Dermis microvascular lymphatic vessel endothelial cell (primary cell): ENCODE measurements around the gene KHNYN. TPM values are rescaled to one million over a fixed set of nuclear protein-coding genes. Genes with fewer than 3 reads are reported as not detected.
A peak's percentile ranks its signal among the peaks of the same experiment; 100 is the strongest.
"Not testable (repeated sequence)": the region's sequence is repeated elsewhere in the genome, so short reads cannot be mapped to it uniquely, and the experiment has no call there.

Experiments
- DNase-seq, 2 donors: peaks; one replicate each; pipeline versions ENCODE4 v3.0.0 to v3.0.0-alpha.2; 2010; ENCODE audit warnings: low read depth in 2 of 2
- total RNA-seq: library from RNA; depleted of rRNA; stranded (reverse); fragments of >200 nt; gene quantifications from 2 replicates; pipeline ENCODE4 v1.2.1, GENCODE V29; 2014

Gene KHNYN
- total RNA-seq, 1 donor from 2014 or later = 36.2 TPM

DNA sequence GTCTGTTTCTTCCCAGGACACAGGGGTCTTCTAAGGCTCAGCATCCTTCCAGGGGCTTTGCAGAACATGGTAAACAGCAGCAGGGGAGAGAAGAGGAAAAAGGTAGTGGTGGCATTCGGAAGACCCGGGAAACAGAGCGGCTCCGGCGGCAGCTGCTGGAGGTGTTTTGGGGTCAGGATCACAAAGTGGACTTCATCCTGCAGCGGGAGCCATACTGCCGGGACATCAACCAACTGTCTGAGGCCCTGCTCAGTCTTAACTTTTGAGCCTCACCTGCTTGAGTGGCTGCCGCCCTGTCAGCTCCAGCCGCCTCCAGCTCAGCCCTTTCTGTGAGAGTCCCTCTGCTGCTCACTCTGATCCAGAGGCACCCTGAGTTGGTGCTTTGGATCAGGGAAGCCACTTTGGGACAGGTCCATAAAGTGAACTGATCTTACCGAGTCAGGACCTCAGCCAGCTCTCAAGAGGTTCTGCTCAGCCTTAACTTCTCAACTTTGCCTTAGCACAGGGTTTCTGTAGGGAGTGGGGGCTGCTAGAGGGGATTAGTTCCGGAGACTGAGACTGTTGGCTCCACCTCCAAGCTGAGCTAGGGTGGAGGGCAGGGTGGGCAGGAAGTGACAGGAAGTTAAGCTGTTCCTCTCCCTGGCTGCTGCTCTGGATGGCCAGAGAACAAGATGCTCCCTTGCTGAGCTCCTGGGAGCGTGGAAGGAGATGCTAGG, 7.4 kb downstream of the KHNYN start:
- DNase-seq = peak in 1 of 2 donors; percentile 41

DNA sequence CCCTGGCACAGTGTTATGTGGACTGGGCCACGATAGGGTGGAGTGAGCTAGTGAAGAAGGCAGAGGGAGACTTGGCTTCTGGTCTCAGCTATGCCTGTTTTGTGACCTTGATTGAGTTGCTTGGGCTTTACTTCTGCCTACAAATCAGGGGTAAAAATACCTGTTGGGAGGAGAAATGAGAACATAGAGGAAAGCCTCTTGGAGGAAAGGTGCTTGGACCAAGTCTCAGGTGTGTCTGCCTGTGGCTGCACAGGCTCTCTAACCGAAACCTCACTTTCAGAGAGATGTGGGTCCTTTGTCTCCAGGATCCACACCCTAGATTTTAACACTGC, 7.9 kb downstream of the KHNYN start:
- no peak for DNase-seq

DNA sequence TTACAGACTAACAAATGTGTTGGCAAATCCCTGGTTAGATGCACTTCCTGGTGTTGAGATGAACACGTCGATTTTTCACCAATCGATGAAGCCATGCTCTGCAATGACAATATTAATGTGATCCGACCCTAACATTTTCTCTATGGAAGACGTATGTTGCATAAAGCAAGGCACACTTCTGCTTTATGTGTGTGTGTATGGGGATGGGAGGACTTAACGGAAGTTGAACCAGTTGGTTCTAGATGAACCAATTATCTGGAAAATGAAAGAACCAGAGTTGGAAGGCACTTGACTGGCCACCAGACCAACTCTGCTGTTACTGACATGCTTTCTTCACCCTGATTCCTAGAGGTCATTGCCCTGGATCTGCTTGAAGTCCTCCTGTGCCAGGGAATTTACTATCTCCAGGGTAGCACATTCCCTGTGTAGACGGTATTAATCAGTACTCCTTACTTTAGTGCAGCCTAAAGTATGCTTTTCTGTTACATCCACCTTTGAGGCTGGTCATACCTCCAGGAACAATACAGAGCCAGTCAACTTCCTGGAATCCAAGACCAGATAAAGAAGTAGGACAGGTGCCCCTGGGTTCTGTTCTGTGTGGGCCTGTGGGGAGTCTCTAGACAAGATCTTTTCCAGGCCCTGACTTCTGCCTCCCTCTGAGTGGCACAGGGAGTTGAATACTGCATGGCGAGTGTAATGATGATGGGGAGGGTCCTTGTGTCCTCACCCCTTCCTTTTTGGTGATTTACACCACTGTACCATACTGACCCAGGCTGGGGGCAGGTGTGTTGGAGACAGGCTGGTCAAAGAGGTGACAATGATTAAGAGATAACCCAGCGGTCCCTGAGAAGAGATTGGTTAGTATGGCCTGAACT, 8.7 kb downstream of the KHNYN start:
- DNase-seq = no peak

DNA sequence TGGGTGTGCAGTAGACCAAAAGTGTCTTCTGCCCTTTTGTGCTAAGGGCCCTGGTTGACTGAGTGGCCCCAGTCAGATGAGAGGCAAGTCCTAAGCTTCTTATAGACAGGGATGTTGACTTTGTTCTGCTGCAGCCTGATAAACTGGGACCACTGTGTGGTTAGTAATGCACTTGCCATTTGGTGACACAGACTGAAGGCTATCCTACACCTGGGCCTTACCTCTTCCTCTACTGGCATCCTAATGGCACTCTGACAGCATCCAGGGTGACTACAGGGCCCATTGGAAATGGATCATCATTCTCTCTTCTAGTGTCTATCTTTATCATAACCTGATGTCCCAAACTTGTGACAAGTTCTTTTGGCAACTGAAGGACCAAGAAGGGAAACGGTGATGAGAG, 9.5 kb downstream of the KHNYN start:
- DNase-seq = no peak

DNA sequence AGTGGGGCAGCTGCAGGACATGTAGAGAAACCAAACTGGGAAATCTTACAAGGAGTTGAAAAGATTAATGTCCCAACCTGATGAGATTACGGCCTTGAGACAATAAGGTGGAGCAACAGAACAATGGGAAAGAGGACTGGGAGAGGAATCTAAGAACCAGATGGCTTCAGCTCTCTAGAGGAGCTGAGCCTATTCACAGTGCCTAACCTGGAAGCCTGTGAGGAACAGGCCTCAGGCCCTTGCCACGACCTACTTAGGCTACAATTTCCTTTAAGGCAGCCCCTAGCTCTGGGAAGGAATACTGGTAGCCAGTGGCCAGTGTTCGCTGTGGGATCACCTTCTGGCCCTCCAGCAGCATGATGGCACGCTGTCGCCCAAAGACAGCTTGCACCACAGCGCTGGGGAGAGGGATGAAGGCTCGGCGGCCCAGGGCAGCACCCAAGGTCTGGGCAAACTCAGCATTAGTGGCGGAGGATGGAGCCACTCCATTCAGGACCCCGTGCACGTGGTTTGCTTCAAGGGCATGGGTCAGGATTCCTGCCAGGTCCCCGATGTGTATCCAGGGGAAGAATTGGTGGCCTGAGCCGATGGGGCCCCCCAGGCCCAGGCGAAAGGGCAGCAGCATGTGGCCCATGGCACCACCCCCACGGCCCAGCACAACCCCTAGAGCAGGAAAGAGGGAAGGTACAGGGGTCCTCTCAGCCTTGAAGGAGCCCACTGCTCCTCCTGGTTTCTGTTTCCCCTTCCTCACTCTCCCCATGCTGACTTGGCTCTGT, 10.3 kb downstream of the KHNYN start:
- no peak for DNase-seq

DNA sequence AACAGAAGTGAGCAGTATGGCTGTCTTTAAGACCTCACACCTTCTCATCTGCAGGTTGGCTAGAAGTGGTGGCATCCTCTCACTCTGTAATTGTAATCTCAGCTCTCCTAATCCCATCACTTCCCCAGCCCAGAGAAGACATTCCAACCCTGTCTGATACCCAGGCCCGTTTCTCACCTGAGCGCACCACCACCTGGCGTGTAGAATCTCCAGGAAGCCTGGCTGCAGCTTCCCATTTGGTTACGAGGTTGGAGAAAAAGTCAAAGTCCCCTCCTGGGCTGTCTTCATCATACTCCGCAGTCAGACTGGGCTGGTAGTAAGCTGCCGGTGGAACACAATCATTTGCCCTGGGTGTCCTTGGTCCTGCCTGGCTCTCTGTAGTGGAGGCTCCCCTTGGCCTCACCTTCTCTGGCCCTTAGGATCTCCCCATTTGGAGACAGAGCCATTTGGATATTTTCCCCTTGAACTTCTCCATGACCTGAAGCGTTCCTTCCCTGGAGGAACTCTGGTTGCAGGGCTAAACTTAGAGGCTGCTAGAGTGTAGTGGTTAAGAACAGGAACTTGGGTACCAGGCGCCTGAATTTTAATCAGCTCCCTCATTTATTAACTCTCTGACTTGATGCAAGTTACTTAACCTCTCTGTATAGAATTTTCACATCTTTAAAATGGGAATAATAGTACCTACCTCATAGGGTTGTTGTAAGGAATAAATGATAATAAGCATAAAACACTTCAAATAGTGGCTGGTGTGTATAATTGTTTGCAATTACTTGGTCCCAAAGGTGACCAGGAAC, 11.0 kb downstream of the KHNYN start:
- DNase-seq = no peak

DNA sequence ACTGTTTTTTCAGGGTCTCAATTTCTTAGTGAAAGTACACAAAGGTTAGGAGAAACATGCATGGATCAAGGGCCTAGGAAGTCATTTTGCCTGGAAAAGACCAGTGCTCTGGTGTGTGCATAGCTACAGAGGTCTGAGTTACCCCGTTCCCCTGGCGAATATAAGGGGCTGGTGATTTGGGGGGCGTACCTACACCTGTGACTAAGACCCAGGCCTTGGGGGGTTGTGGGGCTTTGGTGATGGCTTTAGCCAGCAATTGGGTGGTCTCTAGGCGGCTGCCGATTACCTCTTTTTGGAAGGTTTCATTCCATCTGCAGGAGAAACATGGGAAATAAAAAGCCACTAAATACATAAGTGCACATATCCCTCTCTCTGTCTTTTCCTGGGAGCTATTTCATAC, 11.7 kb downstream of the KHNYN start:
- DNase-seq = no peak

DNA sequence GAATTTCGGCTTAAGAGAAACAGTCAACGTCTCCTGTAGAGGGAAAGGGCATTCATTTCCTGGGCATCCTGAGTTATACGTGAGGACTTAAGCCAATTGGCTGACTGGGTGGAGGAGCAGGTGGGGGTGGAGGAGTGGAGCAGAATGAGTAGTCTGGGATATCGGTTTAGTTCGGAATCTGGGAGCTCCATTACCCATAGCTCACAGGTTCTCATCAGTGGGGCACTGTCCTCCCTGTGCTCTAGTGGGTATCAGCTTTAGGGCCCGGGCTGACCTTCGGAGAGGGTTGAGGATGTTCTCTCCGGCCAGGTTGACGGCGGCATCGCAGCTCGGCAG, 12.1 kb downstream of the KHNYN start:
- DNase-seq = no peak

DNA sequence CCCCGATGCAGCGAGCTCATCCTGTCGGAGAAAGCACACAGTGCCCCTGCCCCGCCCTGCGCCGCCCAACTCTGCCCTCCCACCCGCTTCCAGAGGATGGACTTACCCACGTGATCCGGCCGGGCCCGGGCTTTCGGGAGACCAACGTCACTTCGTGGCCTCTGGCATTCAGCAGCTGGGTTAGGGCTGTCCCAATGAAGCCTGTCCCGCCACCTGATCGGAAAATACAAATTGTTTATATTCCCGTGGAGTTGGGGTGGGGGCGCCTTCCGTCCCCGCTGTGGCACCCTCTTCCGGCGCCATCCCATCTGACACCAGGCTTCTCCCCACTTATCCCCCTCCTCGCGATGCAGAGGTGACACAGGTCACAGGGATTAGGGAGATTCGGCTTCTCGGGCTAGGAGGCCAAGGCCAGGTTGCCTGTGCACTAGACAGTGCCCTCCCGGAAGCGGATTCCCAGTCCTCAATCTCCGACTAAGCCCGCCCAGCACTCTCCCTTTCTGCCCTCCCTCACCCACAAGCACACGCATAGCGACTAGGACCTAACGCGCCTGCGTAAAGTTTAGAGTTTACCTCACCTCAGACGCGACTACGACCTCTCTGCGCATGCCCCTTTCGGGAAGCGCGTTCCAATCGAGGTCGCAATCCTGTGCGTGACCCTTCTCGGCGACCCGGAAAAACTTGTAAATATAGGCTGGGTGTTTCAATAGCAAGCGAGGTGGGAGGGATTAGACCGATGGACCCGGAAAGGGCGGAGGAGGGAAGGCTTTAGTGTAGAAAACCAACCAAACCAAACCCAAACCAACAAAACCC, 12.7 kb downstream of the KHNYN start, which contains the start of gene SDR39U1:
Gene SDR39U1 (minus strand): TSS at position 537 of the 813 bp plus-strand sequence. CDS start 7 bp downstream, at position 530.
- DNase-seq = peak; percentile 99

DNA sequence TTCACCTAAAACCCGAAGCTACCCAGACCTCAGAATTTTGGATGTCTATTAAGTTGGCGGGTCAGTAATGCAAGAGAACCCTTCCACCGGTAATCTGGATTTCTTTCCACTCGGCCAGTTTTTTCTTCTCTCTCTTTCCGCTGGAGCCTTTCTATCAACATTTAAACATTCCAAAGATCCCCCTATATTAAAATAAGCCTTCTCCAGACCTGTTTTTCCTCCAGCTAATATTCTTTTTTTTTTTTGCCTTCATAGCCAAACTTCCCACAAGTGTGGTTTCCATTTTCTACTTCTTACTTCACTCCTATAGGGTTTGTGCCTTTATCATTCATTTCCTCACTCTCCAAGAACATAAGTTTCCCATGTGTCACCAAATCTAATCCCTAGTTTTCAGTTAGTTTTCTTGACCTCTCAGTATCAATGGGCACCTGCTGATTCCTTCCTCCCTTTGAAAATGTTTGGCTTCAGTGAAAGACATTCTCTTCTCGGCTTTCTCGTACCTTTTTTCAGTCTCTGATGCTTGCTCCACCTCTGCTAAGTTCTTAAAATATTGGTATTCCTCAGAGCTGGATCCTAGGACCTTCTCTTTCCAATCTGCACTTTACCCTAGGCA, 13.4 kb downstream of the KHNYN start:
- DNase-seq = no peak

DNA sequence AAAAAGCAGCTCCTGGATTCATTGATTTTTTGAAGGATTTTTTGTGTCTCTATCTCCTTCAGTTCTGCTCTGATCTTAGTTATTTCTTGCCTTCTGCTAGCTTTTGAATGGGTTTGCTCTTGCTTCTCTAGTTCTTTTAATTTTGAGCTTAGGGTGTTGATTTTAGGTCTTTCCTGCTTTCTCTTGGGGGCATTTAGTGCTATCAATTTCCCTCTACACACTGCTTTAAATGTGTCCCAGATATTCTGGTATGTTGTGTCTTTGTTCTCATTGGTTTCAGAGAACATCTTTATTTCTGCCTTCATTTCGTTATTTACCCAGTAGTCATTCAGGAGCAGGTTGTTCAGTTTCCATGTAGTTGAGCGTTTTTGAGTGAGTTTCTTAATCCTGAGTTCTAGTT, 21.1 kb downstream of the KHNYN start:
- DNase-seq = not testable (repeated sequence)

DNA sequence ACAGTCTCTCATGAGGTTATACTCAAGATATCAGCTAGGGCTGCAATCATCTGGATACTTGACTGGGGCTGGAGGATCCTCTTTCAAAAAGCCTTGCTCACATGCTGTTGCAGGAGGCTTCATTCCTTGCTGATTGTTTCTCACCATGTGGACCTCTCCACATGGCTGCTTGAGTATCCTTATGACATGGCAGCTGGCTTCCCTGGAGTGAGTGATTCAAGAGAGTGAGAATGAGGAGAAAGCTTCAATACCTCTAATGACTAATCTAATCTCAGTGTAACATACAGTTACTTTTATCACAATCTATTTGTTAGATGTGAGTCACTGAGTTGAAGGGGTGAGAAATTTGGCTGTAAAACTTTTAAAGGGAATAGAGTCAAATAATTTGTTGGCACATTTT, 27.2 kb downstream of the KHNYN start:
- DNase-seq = no peak

DNA sequence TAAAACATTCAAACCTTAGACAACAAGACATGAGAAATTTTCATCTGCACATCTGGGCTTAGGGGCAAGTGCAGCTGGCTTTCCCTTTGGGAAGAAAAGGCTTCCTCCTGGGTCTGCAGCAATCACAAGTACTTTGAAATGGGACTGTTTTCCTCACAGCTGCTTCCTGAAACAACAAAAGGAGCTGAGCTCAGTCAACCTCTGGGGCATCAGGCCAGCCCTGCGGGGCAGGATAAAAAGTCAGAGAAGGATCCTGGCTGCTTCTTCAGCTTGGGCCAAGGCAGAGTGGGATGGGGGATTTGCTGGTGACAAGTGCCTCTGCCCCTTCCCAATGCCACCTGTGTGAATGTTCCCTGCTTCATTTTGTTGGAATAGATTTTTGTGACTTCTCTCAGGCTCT, 29.0 kb downstream of the KHNYN start:
- DNase-seq = peak in 1 of 2 donors; percentile 73

DNA sequence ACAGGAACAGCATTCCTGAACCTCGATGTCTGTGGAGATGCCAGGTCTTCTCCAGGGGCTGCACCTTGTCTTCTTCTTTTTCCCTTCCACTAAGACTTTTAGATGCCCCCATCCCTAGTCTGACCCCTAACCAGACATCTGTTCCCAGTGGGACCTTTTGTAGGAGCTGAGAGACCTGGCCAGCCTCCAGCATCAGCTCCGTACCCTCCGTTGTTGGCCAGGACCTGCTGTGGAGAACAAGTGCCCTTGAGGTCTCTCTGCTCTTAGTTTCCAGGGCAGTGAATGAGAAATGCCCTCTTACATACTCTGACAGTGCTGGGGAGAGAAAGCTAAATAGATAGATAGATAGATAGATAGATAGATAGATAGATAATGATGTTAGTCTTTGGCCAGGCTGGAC, 29.6 kb downstream of the KHNYN start:
- no peak for DNase-seq

DNA sequence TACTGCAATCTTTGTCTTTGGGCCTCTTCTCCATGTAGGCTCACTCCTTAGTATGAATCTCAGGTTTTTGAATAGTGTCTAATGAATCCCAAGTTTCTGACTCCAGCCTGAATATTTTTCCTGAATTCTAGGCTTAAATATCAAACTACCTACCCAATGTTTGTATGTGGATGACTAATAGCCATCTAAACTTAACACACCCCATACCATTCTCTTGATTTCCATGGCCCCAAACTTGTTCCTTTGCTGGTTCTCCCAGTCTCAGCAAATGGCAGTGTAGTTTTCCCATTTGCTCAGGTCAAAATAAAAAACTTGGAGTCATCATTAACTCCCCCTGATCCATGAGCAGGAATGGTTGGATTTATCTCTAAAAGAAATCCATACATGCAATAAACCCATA, 31.6 kb downstream of the KHNYN start:
- no peak for DNase-seq

DNA sequence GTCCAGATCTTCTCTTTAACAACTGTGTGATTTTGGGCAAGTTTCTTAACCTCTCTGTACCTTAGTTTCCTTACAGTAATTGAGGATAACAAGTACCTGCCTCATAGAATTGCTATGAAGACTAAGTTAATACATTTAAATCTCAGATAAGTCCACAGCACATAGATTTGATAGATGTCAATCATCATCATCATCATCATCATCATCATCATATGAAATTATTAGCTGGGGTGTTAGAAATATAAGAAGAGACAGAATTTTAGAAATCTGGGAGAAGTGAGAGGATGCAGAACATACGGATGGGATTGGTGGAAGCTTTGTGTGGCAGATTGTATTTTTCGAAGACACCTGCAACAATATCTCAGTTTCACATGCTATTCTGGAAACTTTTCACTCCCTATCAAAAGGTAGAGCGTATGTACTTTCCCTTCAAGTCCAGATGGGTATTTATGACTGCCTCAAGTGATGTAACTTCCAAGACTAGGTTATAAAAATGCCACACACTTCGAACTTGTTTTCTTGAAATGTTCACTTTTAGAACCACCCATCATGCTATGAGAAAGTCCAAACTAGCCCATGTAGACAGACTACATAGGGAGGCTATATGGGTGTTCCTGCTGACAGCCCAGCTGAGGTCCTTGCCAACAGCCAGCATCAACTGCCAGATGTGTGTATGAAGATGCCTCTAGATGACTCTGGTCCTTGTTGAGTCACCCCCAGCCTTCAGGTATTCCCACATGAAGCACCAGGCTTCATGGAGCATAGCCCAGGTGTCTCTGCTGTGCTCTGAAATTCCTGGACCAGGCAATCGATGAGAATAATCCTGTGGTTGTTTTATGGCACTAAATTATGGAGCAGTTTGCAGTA, 33.5 kb downstream of the KHNYN start:
- no peak for DNase-seq

DNA sequence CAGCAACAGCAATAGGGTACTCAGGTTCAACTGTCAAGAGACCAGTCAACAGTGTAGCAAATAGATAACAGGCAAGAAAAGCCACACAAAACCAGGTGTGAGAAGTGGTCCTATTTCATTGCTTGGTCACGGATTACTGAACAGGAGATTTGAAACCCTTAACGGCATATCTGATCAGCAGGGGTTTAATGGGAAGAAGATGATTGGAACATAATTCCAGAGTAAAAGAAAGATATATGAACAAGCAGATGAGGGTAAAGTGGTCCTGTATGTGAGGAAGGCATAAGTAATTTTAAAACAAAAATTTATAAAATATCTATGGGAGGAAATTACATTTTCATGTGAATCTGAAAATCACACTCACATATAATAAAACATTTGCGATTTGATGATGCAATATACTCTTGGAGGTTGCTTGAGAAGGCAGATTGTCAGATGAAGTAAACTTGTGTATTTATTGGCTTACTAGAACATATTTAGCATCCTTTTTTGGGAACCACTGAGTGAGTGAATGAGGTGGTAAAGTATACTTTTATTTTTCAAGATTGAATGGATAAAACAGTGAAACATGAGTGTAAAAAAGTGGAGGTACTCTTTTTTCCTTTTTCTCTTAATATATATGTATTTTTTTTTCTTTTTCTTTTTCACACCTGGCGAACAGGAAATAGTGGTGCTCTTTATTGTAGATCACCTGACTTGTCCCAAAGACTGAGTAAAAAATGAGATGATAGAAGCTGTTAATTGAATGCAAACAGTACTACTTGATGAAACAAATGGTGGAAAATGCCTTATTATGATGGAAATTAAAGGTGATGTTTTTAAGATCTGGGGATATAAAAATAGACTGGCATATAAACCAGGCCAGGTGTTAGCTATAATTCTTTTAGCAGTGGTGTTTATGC, 34.4 kb downstream of the KHNYN start:
- DNase-seq = no peak

DNA sequence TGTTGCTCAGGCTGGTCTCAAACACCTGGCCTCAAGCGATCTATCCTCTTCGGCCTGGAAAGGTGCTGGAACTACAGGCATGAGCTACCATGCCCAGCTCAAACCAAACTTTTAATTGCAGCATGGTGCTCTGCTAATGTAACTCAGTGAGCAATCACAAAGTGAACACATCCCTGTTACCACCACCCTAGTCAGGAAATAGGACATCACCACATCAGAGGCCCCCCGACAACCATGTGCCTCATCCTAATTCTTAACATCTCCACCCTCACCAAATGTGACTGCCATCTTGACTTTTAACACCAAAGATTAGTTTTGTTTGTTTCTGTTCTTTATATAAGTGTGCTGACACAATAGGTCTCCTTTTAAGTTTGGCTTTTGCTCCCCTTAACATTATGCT, 35.6 kb downstream of the KHNYN start:
- no peak for DNase-seq
